ENCODE measurements around the gene SUGCT. TPM values are rescaled to one million over a fixed set of nuclear protein-coding genes. Genes with fewer than 3 reads are reported as not detected.

The SUGCT gene
- total RNA-seq, 3 donors from 2014 or later (not counting 1 experiment from before 2014, with no cell fraction given): 0.40 to 0.59 TPM; not detected in 1

DNA sequence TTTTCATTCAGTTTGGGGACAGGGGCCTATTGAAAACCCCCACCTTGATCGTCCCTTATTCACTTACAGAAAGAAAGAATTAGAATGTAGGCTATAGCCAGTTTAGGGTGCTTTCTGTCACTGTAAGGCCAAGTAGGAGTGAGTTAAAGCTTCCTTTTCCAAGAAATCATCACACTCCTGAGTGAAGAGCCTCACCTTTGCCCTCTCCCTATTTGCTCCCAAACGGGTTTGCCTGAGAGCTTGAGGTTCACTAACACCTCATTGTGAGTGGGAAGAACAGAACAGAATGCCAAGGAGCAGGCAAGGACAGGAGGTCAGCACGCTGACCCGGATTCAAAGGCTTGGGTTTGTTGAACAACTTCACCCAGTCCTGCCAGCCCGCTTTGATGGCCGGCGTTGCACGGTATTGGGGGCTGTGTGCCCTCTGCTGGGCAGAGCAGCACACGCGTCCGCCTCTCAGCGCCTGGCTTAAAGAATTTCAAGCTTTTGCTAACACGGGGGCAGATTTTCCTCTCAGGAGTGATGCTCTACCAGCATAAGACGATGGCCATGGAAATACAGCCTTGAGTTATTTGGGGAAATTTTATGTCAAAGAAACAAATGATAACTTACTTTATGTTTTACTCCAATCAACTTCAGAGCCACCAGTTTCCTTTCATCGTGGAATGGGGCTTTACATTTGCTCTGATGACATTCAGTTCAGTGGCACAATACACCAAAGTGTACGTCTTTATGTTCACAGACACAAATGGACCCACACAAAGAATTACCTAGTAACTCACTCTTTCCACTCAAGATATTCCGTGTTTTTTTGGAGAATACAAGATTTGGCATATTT lies 470.0 kb downstream of the SUGCT start:
- WGBS (ENCODE audit: insufficient coverage): 24% methylated on average over 14 of the region's 17 CpGs
- H3K27ac ChIP-seq (ENCODE audit: low read length): no peak overlapping the region
- peak in 1 of 3 donors; percentile 54 for ATAC-seq
- no peaks in the 10 kb centered on the region for H3K9me3 ChIP-seq (ENCODE audit: control insufficient read depth, insufficient read depth, low read length)
- no peaks in the 10 kb centered on the region for H3K4me1 ChIP-seq (ENCODE audit: control insufficient read depth, insufficient read depth, low read length)
- H3K9me3 Mint-ChIP-seq: peaks cover 0 to 6% of the 10 kb centered on the region in 2 donors
- no peak overlapping the region for H3K27ac Mint-ChIP-seq
- no peaks in the 10 kb centered on the region for H3K27me3 Mint-ChIP-seq (ENCODE audit: low read depth in 2 of 2)
- no peaks in the 10 kb centered on the region for H3K36me3 ChIP-seq (ENCODE audit: control insufficient read depth, insufficient read depth, low read length)
- no peak overlapping the region for H3K4me3 ChIP-seq (ENCODE audit: low read length)
- peak in 1 of 2 donors; percentile 24 for DNase-seq
- peaks cover 0 to 8% of the 10 kb centered on the region in 2 donors for H3K4me1 Mint-ChIP-seq
- TF ChIP-seq, protein P1, sequence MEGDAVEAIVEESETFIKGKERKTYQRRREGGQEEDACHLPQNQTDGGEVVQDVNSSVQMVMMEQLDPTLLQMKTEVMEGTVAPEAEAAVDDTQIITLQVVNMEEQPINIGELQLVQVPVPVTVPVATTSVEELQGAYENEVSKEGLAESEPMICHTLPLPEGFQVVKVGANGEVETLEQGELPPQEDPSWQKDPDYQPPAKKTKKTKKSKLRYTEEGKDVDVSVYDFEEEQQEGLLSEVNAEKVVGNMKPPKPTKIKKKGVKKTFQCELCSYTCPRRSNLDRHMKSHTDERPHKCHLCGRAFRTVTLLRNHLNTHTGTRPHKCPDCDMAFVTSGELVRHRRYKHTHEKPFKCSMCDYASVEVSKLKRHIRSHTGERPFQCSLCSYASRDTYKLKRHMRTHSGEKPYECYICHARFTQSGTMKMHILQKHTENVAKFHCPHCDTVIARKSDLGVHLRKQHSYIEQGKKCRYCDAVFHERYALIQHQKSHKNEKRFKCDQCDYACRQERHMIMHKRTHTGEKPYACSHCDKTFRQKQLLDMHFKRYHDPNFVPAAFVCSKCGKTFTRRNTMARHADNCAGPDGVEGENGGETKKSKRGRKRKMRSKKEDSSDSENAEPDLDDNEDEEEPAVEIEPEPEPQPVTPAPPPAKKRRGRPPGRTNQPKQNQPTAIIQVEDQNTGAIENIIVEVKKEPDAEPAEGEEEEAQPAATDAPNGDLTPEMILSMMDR (IDR thresholded peaks at IDR 0.05): no peak
- H3K4me3 Mint-ChIP-seq: no peak overlapping the region
- intact Hi-C loops (cut with micrococcal nuclease): no loop called here
- no peaks in the 10 kb centered on the region for H3K27me3 ChIP-seq (ENCODE audit: control insufficient read depth, insufficient read depth, low read length)
- H3K36me3 Mint-ChIP-seq: no peaks in the 10 kb centered on the region

DNA sequence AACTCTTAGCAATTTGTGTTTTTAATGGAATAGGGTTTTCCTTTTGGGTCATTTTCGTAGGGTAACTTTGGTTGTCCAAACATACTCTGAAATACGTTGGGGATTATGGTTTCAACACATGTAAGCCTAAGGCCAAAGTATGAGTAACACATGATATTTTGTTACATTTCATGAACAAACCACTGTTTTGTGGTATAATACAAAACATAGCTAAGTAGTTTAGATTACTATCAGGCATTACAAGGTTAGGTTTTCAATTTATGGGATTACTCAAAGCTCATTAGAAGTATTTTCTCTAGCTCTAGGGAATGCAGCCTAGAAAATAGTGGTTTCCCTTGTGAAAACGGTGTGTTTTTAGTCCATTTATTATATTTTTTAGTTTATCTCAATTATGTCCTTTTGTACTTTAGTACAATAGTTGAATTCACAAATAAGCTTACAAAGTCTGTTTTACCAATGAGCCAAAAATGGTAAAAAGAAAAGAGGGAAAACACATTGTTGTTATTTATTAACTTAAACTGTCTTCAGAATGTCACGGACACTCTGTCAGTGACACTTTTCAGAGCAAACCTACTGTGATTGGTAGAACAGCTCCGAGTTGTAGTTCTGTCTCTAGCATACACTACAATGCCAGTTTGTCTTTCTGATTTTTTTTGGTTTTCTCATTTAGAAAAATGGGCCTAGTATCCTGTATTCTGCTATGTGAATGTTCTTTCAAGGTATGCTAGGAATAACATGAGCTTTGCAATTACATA lies 473.7 kb downstream of the SUGCT start:
- H3K27ac Mint-ChIP-seq: no peak overlapping the region
- H3K9me3 Mint-ChIP-seq: peaks cover 0 to 6% of the 10 kb centered on the region in 2 donors
- no peak overlapping the region for H3K4me3 Mint-ChIP-seq
- no peaks in the 10 kb centered on the region for H3K27me3 ChIP-seq (ENCODE audit: control insufficient read depth, insufficient read depth, low read length)
- intact Hi-C loops (cut with micrococcal nuclease): no loop called here
- TF ChIP-seq, protein P1 (IDR thresholded peaks at IDR 0.05): no peak
- H3K36me3 Mint-ChIP-seq: no peaks in the 10 kb centered on the region
- no peaks in the 10 kb centered on the region for H3K36me3 ChIP-seq (ENCODE audit: control insufficient read depth, insufficient read depth, low read length)
- no peaks in the 10 kb centered on the region for H3K27me3 Mint-ChIP-seq (ENCODE audit: low read depth in 2 of 2)
- no peak for DNase-seq
- no peak overlapping the region for H3K4me3 ChIP-seq (ENCODE audit: low read length)
- H3K9me3 ChIP-seq (ENCODE audit: control insufficient read depth, insufficient read depth, low read length): no peaks in the 10 kb centered on the region
- peaks cover 0 to 5% of the 10 kb centered on the region in 2 donors for H3K4me1 Mint-ChIP-seq
- H3K27ac ChIP-seq (ENCODE audit: low read length): no peak overlapping the region
- 77% methylated on average over 4 of the region's 5 CpGs for WGBS (ENCODE audit: insufficient coverage)
- ATAC-seq: no peak
- H3K4me1 ChIP-seq (ENCODE audit: control insufficient read depth, insufficient read depth, low read length): no peaks in the 10 kb centered on the region

DNA sequence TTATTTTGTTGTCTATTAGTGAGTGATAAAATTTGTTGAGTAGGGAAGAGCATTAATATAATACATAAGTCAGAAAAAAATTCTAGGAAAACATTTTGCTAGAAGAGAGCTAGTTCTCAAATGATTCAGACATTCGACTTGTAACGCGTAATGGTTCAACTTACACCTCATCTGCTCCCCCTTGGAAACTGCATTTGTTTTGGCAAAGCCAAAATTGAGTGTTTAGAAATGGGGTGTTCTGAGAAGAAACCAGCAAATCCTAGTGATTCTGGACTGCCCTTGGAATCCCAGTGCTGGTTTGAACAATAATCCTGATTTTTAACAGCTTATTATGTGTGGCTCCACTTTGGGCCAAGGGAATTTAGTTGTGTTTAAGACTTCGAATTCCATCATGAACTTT lies 475.7 kb downstream of the SUGCT start:
- DNase-seq (no peak), ATAC-seq (no peak)
- H3K27me3 Mint-ChIP-seq (ENCODE audit: low read depth in 2 of 2): no peaks in the 10 kb centered on the region
- H3K27me3 ChIP-seq (ENCODE audit: control insufficient read depth, insufficient read depth, low read length): no peaks in the 10 kb centered on the region
- H3K4me1 Mint-ChIP-seq: peaks cover 0 to 5% of the 10 kb centered on the region in 2 donors
- no peak overlapping the region for H3K27ac Mint-ChIP-seq
- no peaks in the 10 kb centered on the region for H3K4me1 ChIP-seq (ENCODE audit: control insufficient read depth, insufficient read depth, low read length)
- no peak overlapping the region for H3K27ac ChIP-seq (ENCODE audit: low read length)
- H3K36me3 Mint-ChIP-seq: no peaks in the 10 kb centered on the region
- WGBS (ENCODE audit: insufficient coverage): 75% methylated on average over 1 of the region's 4 CpGs
- H3K36me3 ChIP-seq (ENCODE audit: control insufficient read depth, insufficient read depth, low read length): no peaks in the 10 kb centered on the region
- intact Hi-C loops (cut with micrococcal nuclease): no loop called here
- H3K9me3 ChIP-seq (ENCODE audit: control insufficient read depth, insufficient read depth, low read length): no peaks in the 10 kb centered on the region
- TF ChIP-seq, protein P1 (IDR thresholded peaks at IDR 0.05): no peak
- no peak overlapping the region for H3K4me3 ChIP-seq (ENCODE audit: low read length)
- H3K9me3 Mint-ChIP-seq: peaks cover 0 to 4% of the 10 kb centered on the region in 2 donors
- H3K4me3 Mint-ChIP-seq: no peak overlapping the region
